Effector CD4-positive, alpha-beta T cell (primary cell): Measurements from ENCODE around the gene ANKRD44.
"Not testable (repeated sequence)": the region's sequence is repeated elsewhere in the genome, so short reads cannot be mapped to it uniquely, and the experiment has no call there.

Experiments used
- DNase-seq: peaks from one replicate; pipeline ENCODE4 v3.0.0-alpha.2; 2020

The ANKRD44 gene

DNA sequence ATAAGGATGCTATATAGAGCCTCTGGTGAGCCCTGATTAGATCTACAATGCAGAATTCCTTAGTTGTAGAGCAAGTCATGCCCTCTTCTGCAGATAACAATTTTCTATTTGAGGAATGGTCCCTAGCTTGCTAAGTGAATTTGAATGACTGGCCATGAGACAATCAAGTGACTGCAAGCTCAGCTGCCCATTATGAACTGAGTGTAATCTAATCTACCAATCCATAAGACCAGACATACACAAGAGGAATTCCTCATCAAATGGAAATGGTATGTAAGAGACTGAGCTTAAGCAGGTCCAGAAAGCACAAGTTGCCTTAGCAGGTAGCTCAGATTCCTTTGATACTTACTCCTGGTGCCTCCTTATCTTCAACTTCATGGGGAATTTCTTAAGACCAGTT lies 4.8 kb upstream of the ANKRD44 start:
- DNase-seq: no peak

DNA sequence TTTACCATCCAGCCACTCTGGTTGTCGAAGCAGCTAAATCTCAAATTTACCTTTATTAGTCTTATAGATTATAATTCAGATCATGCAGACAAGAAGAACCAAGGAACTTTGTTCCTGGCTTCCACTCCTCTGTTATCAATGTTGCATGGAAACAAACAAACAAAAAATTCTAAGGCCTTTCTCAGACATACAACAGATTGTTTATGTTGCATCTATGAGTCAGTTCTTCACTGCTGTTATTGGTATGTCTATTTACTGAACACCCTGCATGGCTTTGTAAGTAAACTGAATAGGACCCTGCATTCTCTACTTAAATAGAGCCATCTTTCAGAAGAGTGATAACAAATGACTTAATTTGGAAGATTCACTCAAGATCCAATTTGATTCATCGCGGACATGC lies 1.6 kb upstream of the ANKRD44 start:
- DNase-seq: no peak

DNA sequence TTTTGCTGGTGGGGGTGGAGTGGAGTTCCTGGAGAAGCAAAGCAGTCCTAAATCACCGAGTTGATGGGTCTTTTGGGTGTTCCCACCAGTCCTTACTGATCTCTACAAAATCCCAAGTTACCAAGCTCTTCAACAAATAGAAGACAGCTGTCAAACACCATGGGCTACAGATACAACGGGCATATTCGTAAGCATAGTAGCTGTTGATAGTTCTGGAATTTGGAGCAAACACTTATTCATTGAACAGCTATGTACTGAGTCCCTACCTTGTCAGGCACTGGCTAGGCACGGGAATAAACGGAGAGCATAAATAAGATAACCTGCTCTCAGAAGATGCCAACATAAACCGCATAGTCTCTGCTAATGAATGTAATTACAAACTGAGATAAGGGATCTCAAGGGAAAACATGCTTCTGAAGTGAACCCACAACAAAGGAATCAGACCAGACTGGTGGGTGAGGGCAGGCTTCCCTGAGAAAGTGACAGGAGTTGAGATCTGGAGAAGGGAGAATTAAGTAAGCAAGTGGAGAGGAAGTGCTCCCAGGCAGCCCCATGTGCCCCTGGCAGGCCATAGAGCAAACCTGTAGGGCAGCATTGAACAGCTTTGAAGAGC lies 947 bp upstream of the ANKRD44 start:
- no peak for DNase-seq

DNA sequence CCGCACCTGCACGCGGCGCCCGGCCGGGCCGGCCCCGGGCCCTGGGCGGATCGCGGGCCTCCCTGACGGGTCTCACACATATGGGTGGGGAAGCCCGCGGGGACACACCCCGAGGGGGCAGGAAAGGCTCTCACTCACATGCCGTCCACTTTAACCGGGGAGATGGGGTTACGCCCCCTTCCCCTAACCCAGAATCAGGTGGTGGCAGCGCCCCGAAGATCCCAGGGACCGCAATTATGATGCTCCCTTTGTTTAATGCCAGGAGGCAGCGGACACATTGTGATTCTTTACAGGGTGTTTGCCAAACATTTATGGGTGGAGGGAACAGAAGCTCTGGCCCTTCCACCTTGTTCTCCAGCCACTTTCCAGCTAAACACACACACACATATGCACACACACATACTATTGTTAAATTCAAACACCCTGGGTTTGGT lies 424 bp upstream of the ANKRD44 start:
- no peak for DNase-seq

DNA sequence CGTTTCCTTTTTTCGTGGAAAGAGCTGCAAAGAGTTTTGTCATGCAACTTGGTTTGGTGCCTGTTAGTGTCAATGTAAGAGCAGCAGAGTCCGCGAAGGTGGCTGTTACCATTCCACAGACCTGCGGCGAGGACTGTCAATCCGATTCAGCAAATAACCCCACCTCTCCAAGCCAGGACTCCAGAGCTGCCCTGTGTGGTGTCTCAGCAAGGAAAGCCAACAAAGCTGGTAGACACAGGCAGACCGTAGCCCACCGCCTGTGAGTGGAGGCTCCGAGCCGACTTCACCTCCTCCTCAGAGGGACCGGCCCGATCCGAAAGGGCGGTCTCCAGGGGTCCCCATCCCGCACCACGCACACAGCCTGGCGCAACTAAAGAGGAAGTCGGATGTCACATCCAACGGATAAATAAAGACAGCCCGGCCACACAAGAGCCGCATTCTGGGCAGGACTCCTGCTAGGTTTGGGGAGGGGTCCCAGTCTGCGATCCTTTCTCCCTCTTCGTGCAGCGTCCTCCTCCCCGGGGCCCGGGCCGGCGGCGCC lies 819 bp downstream of the ANKRD44 start:
- peak; percentile 29 for DNase-seq

DNA sequence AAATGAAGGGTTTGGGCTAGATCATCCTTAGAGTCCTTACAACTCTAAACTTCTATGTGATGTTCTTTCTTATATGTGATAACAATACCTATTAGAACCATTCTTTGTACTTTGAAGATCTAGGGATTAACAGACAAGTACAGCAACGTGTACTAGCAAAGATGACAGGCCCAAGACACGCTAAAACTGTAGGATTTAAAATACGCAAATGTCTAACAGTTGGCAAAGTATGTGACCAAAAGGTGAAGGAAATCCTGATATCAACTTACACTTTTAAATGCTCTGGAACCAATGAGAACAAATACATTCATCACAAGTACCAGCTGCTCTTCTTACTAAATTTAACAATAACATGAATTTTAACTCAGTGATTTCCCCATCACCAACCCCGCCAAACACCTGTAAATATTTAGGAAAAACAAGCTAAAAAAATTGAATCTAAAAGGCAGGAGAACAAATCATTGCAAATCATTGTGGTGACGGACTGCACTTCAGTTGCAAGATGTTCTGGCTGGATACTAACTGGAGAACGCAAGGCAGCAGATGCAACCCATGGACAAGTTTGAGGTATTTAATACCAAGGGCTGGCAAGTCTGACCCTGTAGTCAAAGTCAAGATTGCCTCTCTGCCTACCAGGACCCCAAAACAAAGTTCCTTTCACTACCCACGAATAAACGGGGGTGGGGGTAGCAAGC lies 1.4 kb downstream of the ANKRD44 start:
- DNase-seq: no peak

DNA sequence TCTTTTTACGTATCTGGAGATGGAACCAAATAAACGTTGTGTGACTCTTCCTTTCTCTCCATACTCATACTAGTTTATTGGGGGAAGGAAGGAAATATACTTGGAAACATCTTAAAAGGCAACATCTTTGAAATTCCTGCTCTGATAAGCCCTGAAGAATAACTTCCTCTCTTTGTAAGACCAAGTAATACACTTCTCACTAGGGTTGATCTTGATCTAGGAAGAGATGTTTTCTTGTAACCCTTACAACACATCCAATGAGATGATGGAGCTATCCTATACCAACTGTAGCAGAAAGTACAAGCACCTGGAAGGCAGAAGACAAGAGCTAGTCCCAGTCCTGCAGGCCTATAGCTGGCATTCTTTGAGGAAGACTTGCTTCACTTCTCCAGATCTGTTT lies 2.0 kb downstream of the ANKRD44 start:
- DNase-seq: no peak

DNA sequence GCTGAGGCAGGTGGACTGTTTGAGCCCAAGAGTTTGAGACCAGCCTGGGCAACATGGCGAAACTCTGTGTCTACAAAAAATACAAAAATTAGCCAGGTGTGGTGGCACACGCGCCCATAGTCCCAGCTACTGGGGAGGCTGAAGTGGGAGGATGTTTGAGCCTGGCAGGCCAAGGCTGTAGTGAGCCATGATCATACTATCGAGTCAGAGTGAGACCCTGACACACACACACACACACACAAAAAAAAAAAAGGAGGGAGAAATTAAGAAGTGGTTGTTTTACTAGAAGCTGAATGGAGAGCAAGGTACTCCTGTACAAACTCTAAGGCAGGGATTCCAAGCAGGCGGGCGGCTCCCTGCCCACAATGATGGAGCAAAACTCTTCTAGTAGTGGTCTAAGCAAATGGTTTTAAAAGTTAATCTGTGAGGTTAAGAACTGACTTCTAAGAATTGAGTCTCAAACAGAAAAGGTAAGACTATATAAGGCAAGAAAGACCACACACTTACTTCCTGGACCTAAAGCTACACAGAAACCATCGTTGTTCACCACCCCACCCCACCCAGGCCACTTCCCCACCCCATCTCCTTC lies 2.6 kb downstream of the ANKRD44 start:
- DNase-seq: no peak

DNA sequence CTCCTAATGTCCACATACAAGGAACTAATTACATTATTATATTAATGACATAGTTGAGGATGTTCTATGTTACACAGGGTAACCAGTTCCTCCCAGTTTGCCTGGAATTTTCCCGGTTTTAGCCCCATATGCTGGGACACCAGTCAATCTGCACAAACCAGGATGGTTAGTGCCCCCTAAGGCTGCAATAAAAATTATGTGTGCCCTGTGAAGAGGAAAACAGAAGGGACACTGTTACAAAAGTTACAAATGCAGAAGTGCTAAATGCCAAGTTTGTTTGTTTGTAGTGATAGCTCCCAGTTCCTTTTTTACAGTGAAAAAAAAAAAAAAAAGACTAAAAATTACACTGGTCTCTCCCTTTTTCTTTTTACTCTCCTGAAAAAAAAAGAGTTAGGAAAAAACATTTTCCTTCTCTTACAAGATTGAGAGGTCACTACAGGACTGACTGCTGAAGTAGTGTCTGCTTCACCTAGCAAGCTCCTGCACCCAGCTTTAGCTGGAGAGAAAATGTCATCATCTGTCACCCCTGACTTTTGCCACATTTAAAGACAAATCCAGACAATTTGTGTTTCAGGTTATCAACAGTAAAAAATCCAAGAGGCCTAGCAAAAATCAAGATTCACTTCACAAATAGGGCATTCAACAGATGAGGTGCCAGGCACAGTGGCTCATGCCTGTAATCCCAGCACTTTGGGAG lies 3.2 kb downstream of the ANKRD44 start:
- no peak for DNase-seq

DNA sequence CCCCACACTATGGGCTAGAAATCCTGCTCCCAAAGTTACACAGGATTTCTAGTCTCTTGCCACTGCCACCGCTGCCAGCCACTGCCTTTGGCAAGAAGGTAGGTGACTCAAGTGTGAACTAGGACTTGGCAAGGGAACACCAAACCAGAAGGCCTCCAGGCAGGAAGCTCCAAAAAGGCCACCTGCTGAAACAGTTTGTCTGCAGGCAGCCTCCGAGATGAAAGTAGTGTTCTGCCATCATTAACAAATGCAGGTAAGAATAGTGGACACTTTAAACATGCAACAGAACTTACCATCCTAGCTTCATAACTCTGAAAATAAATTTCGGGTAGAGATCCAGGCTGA lies 3.9 kb downstream of the ANKRD44 start:
- DNase-seq: peak; percentile 28

DNA sequence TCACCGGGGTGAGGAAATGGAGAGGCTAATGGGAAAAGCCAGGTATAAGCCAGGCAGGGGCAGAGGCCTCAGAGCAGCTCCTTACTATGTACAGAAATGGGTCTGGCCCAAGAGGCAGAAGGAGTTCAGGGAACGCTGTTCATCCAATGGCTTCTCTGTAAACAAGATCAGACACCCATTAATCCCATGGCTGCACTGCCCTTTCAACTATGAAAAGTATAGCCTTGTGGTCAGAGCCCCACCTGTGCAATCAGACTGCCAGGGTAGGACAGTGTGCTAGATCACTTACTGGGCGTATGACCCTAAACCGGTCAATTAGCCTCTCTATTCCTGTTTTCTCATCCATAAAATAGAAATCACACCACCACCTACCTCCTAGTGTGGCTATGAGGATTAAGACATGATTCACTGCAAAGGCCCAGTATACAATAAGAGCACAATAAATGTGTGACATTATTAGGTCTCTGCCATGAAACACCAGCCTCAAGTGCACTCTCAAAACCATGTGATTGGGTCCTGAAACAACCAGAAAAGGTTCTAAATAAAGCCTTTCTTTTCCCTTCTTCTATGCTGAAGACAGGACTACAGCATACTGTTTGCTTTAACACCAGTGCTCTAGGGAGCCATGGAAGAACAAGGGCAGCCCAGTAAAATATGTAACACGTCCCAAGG lies 4.4 kb downstream of the ANKRD44 start:
- no peak for DNase-seq

DNA sequence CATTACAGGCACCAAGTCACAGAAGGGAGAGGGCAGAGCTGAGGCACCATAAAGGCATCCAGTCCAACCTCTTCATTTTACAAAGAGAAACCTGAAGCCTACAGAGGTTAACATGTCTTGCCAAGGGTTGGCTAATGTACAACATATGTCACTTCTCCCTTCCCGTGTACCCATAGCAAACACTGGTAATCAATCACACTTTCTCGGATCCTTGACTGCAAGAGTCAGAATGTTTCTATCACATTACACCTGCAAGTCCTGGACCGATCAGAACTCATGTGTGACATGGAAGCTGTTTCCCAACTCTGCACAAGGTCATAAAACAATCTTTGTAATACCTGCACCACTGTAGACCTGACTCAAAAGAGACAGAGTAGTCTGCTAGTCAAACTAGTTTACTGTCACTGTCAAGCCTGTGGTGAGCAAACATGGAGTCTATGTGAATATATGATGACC lies 6.0 kb downstream of the ANKRD44 start:
- no peak for DNase-seq

DNA sequence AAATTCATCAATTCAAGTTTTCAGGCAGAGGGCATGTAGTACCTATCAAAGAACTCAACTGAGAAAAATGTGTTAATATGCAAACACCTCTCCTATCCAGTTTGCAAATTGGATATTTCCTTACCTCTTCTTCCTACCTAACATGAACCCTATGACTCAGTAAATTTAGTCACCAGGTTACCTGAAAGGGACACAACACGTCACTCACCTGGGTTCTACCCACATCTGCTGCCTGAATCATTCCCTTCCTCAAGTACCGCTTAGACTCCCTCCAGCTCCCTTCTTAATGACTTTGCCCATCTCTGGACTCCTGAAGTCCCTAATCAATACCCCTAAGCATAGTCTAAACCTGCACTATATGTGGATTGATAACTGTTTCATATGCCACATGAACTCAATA lies 10.4 kb downstream of the ANKRD44 start:
- DNase-seq: no peak

DNA sequence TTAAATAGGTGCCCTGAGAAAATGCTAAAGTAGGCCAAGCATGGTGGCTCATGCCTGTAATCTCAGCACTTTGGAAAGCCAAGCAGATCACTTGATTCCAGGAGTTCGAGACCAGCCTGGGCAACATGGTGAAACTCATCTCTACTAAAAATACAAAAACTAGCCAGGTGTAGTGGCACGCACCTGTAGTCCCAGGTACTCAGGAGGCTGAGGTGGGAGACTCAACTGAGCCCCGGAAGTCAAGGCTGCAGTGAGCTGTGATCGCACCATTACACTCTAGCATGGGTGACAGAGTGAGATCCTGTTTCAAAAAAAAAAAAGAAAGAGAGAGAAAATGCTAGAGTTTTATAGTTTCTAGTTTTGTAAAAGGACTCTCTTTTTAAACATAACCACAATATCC lies 12.0 kb downstream of the ANKRD44 start:
- no peak for DNase-seq

DNA sequence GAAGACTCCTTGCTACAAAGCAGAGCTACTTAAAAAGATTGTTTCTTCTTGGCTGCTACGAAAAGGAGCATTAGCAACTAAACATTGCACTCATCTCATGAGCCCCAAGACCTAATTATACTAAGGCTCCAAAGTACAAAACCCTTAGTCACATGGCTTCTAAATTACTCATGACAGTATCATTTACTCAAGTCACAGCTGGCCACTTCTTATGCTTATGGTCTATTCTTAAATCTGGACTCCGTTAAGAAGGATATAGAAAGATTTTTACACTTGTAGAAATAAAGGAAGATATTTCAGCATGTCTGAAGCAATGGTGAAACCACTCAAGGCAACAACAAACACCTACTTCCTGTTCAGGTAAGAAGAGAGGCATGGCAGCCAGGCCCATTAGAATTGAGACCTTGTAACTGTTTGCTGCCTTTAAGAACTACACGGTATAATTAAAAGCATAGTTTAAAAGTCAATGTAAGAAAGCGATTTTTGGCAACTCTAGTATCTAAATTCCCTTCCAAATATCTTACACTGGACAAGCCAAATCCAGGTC lies 12.7 kb downstream of the ANKRD44 start:
- DNase-seq: no peak

DNA sequence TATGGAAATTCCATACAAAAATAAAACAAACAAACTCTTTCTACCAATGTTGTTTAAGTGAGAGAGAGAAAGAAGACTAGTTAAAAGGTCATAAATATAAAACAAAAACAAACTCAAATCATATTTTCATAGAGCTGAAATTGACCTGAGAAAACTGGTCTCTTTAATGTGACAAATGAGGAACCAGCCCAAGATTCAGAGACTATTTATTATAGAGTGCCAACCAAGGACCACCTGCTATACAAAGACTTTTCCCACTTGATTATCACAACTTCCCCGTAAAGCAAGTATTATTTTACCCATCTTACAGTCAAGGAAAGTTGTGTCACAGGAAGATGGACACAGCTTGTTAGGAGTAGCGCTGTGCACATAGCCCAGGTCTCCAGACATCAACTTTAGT lies 13.3 kb downstream of the ANKRD44 start:
- no peak for DNase-seq

DNA sequence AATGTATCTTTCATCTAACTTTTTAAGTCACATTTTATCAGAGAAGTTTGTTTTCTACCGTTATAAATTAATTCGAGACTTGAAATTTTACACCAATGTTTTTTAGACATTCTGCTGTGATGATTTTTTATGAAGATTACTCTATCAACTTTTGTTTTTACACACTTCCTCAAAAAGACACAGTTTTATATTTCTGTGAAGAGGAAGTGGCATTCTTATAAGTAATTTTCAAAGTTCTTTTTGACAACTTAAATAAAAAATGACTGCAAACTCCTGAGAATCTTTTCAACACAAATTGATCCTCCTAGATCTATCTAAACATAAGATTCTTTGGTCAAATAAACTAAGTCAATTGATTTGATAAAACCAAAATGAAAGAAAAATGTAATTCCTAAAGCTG lies 13.7 kb downstream of the ANKRD44 start:
- no peak for DNase-seq

DNA sequence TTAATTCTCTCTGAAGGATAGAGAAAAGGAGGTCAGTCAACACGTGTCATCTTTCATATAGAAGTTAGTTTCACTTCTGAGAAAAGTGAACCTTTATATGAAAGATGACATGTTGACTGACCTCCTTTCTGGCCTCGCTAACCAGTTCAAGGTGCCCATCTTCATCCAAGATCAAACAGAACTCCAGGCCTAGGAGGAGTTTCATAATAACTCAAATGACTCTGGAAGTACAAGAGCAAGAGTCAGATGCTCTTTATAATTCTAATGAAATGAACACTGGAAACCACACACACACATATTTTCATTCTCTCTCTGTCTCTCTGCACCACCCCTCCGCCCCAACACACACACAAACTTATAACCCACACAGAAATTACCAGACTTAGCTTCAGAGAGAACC lies 16.3 kb downstream of the ANKRD44 start:
- no peak for DNase-seq

DNA sequence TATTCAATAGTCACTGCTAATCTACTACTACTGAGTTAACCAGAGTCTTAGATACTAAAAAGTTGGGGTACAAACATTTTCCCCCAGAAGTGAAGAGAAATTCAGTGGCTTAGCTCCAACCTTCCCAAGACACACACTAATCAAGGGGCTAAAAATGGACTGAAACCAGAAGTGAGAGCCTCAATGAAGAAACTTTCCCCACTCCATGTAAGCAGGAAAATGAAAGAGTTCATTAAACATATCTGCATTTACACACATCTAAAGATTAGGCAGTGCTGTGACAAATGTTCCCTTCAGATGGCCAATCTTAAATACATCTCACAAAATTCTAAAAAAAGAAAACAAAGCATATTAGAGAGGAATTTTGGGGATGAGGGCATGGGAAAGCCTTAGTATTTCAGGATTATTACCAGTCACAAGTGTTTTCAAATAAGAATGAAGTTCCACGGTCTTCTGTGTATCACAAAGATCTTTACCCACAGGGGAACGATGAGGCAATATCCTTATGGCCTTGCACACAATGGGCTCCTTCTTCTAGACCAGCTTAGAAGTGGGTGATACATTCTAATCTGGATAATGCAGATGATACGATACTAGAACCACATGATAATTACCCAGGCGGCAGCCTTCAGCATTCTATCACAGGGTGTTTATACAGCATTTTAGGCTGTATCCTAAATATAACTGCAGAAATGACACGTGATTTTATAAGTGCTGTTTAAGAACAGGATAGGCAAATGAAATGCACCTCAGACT lies 17.1 kb downstream of the ANKRD44 start:
- DNase-seq: peak; percentile 20

DNA sequence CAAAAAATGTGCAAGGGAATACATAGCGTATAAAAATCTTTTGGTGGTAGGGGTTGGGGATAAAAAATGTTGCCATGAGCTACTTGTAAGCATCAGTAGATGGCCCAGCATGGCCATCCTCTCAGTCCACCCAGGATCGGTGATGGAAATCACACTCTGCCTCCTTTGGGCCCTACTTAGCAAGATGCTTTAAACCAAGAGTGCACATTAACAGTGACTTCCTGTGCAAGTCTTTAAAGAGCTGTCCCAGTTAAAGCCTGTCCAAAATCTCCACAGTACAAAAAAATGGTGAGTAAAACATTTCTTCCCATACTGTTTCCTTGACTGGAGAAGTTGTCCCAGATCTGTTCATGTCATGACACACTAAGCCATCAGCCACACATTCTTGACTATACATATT lies 18.0 kb downstream of the ANKRD44 start:
- no peak for DNase-seq

DNA sequence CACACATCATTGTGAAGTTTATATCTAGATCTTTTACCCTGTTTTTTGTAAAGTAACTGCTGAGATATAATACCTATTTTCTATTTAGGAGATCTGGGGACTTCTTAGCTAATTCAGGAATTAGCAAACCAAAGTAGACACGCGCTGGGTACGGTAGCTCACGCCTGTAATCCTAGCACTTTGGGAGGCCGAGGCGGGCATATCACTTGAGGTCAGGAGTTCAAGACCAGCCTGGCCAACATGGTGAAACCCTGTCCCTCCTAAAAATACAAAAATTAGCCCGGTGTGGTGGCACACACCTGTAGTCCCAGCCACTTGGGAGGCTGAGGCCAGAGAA lies 23.0 kb downstream of the ANKRD44 start:
- not testable (repeated sequence) for DNase-seq
